PC-3 (cell line): ENCODE results near the gene ARHGAP25. TPM values are rescaled to one million over a fixed set of nuclear protein-coding genes. Genes with fewer than 3 reads are reported as not detected.

ENCODE experiments used
- ATAC-seq: fragments of 200-7000 bp; cut with Tn5 transposase; 2 replicates; pipeline ENCODE4 v1.9.1; 2020; ENCODE audit warnings: mild to moderate bottlenecking, moderate library complexity
- BruUV-seq: library from RNA; stranded (reverse); fragments of 400-500 nt; replicated peaks from 2 replicates; lab custom pipeline; 2021; lab: Mats Ljungman, UMichigan
- CTCF ChIA-PET: fragments of 300-600 bp; sonication (Branson Sonifier 250); formaldehyde crosslinking; loops from one replicate; lab custom pipeline; 2022; ENCODE audit warnings: antibody characterized with exemption; lab: Charles Lee
- POLR2A ChIA-PET: fragments of 300-600 bp; sonication (Branson Sonifier 250); formaldehyde crosslinking; loops from one replicate; lab custom pipeline; 2022; ENCODE audit warnings: antibody characterized with exemption; ENCODE audit not compliant: unreplicated experiment; lab: Charles Lee
- DNase-seq: peaks from one replicate; pipeline ENCODE4 v3.0.0-alpha.2; 2015
- H2AFZ ChIP-seq: fragments of 300-600 bp; sonication (generic); 2 replicates; pipeline ENCODE4 v1.6.0; 2016; ENCODE audit warnings: antibody characterized with exemption, low read length
- H3F3A ChIP-seq: fragments of 300-600 bp; sonication (generic); one replicate; pipeline ENCODE4 v1.6.0; 2017; ENCODE audit warnings: antibody characterized with exemption, low read length, control low read depth, mild to moderate bottlenecking; ENCODE audit not compliant: unreplicated experiment
- H3K27ac ChIP-seq: fragments of 300-600 bp; sonication (generic); 2 replicates; pipeline ENCODE4 v1.5.1; 2016; ENCODE audit warnings: mild to moderate bottlenecking, low read length
- H3K27me3 ChIP-seq: fragments of 300-600 bp; sonication (generic); 2 replicates; pipeline ENCODE4 v1.6.1; 2016; ENCODE audit warnings: low read length, mixed read lengths
- H3K36me3 ChIP-seq: fragments of 300-600 bp; sonication (generic); 2 replicates; pipeline ENCODE4 v1.6.1; 2016; ENCODE audit warnings: low read depth, mixed run types, low read length, mixed read lengths
- H3K4me1 ChIP-seq: fragments of 300-600 bp; sonication (generic); 2 replicates; pipeline ENCODE4 v1.5.1; 2016; ENCODE audit warnings: low read length; ENCODE audit not compliant: insufficient read depth
- H3K4me2 ChIP-seq: fragments of 300-600 bp; sonication (generic); 2 replicates; pipeline ENCODE4 v1.6.0; 2016; ENCODE audit warnings: low read length
- H3K4me3 ChIP-seq: fragments of 300-600 bp; sonication (generic); 2 replicates; pipeline ENCODE4 v1.5.1; 2016; ENCODE audit warnings: mild to moderate bottlenecking, low read length, mixed read lengths
- H3K79me2 ChIP-seq: fragments of 300-600 bp; sonication (generic); 2 replicates; pipeline ENCODE4 v1.6.1; 2017; ENCODE audit warnings: low read length, mixed read lengths
- H3K9ac ChIP-seq: fragments of 300-600 bp; sonication (generic); 2 replicates; pipeline ENCODE4 v1.6.0; 2016; ENCODE audit warnings: mild to moderate bottlenecking, low read length
- H3K9me2 ChIP-seq: fragments of 300-600 bp; sonication (generic); replicated peaks from 2 replicates; pipeline ENCODE4 v1.6.1; 2016; ENCODE audit warnings: mixed run types, low read length, mixed read lengths
- H3K9me3 ChIP-seq: fragments of 300-600 bp; sonication (generic); 2 replicates; pipeline ENCODE4 v1.6.1; 2016; ENCODE audit warnings: low read length, mixed read lengths
- H4K20me1 ChIP-seq: fragments of 300-600 bp; sonication (generic); 2 replicates; pipeline ENCODE4 v1.6.1; 2016; ENCODE audit warnings: low read length, mixed read lengths
- EZH2 ChIP-seq: fragments of 300-600 bp; sonication (generic); IDR thresholded peaks from one replicate; pipeline ENCODE4 v1.6.1; 2017; ENCODE audit warnings: antibody characterized with exemption, mild to moderate bottlenecking, low read length; ENCODE audit not compliant: unreplicated experiment
- EZH2phosphoT487 ChIP-seq: fragments of 300-600 bp; sonication (generic); IDR thresholded peaks from 2 replicates; pipeline ENCODE4 v1.6.1; 2018; ENCODE audit warnings: mild to moderate bottlenecking, antibody characterized with exemption, low read length, borderline replicate concordance
- intact Hi-C: fragments of 100-400 bp; cut with micrococcal nuclease; formaldehyde crosslinking; loops from 2 replicates; pipeline ENCODE4 v1.9.0; 2023
- total RNA-seq: library from RNA; depleted of rRNA; stranded (reverse); fragments of >200 nt; gene quantifications from 2 replicates; pipeline ENCODE4 v1.2.3, GENCODE V29; 2014
- TF ChIP-seq, protein P1 (sequence below): fragments of 300-600 bp; sonication (generic); conservative IDR thresholded peaks from 2 replicates; pipeline ENCODE4 v1.5.1; 2017; ENCODE audit warnings: antibody characterized with exemption, low read depth, mild to moderate bottlenecking, low read length

Gene ARHGAP25
- total RNA-seq, 1 experiment from 2014 or later: not detected

DNA sequence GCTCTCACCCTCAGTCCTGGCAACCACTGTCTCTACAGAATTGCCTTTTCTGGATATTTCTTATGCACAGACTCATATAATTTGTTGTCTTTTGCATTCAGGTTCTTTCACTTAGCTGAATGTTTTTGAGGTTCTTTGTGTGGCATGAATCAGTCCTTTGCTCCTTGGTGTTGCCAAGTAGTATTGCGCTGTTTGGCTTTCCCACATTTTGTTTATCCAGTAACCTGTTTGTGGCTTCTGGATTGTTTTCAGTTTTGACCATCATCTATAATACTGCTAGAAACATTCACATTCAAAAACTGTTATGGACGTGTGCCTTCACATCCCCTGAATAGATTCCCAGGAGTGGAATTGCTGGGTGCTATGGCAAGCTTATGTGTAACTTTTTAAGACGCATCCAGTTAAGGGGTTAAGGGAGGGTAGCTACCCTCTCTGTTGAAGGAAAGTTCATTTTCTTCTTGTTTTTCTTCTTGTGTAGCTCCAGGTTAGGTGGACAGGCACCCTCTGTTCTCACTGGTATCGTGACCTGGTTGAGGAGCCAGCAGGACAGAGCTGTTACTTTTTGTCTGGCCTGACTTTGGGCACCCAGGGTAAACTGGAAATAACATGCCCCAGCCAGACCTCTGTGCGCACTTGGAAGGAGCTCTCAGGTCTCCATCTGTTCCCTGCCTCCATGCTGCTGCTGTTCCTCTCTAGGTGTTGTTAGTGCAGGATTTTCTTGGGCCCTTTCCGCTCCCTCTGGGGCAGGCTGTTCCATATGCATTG, 29.6 kb downstream of the ARHGAP25 start:
- Histone ChIP-seq H3K79me2 (no peaks in the 10 kb centered on the region), H2AFZ (no peak overlapping the region), H3K27ac (no peak overlapping the region), H3K9me2 (no peaks in the 10 kb centered on the region), H3K9ac (no peak overlapping the region), H3K9me3 (no peaks in the 10 kb centered on the region), H4K20me1 (no peaks in the 10 kb centered on the region), H3K4me2 (peak overlapping the region; percentile 9), H3K4me1 (no peaks in the 10 kb centered on the region), H3K4me3 (no peak overlapping the region), H3K36me3 (no peaks in the 10 kb centered on the region), H3K27me3 (peaks cover 50% of the 10 kb centered on the region), H3F3A (no peaks in the 10 kb centered on the region)
- TF ChIP-seq EZH2 (no peak), EZH2phosphoT487 (no peak)
- TF ChIP-seq, protein P1, sequence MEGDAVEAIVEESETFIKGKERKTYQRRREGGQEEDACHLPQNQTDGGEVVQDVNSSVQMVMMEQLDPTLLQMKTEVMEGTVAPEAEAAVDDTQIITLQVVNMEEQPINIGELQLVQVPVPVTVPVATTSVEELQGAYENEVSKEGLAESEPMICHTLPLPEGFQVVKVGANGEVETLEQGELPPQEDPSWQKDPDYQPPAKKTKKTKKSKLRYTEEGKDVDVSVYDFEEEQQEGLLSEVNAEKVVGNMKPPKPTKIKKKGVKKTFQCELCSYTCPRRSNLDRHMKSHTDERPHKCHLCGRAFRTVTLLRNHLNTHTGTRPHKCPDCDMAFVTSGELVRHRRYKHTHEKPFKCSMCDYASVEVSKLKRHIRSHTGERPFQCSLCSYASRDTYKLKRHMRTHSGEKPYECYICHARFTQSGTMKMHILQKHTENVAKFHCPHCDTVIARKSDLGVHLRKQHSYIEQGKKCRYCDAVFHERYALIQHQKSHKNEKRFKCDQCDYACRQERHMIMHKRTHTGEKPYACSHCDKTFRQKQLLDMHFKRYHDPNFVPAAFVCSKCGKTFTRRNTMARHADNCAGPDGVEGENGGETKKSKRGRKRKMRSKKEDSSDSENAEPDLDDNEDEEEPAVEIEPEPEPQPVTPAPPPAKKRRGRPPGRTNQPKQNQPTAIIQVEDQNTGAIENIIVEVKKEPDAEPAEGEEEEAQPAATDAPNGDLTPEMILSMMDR: no peak
- ChIA-PET POLR2A (no interaction called here), CTCF (no interaction called here)
- intact Hi-C loops: no loop called here
- BruUV-seq: no TSS peak
- DNase-seq (no peak), ATAC-seq (no peak)

DNA sequence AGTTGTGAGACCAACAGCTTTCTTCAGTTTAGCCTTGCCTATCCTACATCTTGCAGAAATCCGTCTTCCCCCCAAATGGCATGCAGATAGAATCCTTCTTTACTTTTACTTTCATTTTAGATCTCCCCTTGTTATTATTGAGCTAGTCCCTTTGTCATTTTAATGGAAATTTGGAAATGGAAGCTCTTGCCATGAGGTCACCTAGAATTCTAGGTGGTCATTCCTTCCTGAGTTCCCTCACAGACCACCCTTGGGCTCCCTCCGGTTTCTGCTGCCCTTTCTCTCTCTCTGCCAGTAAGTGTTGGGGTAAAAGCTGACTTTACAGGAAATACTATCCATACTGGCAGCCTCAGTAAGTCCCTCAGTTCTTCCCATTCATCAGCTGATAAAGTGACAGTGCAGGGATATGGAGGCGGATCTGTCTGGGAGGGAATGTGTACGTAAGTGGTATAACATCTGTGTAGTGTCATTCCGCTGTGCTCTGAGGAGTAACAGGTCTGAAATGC, 30.2 kb downstream of the ARHGAP25 start:
- Histone ChIP-seq H3K4me3 (no peak overlapping the region), H3K9me3 (no peaks in the 10 kb centered on the region), H3K9ac (no peak overlapping the region), H3K27ac (no peak overlapping the region), H3K9me2 (no peaks in the 10 kb centered on the region), H3K36me3 (no peaks in the 10 kb centered on the region), H3K4me1 (no peaks in the 10 kb centered on the region), H4K20me1 (no peaks in the 10 kb centered on the region), H3K4me2 (peak overlapping the region; percentile 9), H3K79me2 (no peaks in the 10 kb centered on the region), H2AFZ (no peak overlapping the region), H3K27me3 (peaks cover 43% of the 10 kb centered on the region), H3F3A (no peaks in the 10 kb centered on the region)
- TF ChIP-seq EZH2: no peak
- no peak for TF ChIP-seq EZH2phosphoT487
- CTCF ChIA-PET: no interaction called here
- DNase-seq (no peak), ATAC-seq (no peak)
- intact Hi-C loops: no loop called here
- BruUV-seq: no TSS peak
- POLR2A ChIA-PET: no interaction called here

DNA sequence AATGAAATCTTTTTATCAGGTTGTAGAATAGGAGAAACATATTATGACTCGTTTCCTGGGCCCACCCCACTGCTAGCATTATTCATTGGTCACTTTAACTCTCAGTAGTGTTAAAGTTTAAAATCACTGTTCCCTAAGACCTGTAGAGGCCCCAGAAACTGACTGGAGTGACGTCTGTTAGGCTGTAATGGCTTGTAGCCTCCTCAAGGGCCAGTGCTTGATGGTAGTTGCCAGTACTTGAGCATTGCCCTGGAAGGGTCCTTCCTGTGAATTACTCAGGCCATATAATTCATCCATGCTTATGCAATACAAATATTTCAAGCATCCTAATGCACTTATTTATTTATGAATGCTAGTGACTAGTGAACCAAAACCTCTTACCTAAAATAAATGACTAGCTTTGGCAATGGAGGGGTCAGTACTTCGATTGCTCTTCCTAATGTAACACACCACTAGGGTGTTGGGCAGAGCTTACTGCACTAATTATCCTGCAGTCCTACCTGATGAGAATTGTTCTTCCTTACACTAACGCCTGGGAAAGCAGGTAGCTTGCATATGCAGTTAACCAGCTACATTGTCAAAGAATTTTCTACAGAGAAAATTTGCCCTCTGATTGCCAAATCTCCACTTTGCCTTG, 31.2 kb downstream of the ARHGAP25 start:
- no peaks in the 10 kb centered on the region for H3K79me2 ChIP-seq
- no peaks in the 10 kb centered on the region for H4K20me1 ChIP-seq
- no peak overlapping the region for H3K4me3 ChIP-seq
- no TSS peak for BruUV-seq
- TF ChIP-seq, protein P1: no peak
- TF ChIP-seq EZH2 (no peak), EZH2phosphoT487 (no peak)
- no peaks in the 10 kb centered on the region for H3K9me2 ChIP-seq
- H3K4me2 ChIP-seq: no peak overlapping the region
- POLR2A ChIA-PET: no interaction called here
- intact Hi-C loops: no loop called here
- H3K36me3 ChIP-seq: no peaks in the 10 kb centered on the region
- H3K9ac ChIP-seq: no peak overlapping the region
- H3K9me3 ChIP-seq: no peaks in the 10 kb centered on the region
- CTCF ChIA-PET: no interaction called here
- H3K27ac ChIP-seq: no peak overlapping the region
- peaks cover 40% of the 10 kb centered on the region for H3K27me3 ChIP-seq
- ATAC-seq: peak; percentile 42
- no peak for DNase-seq
- H3F3A ChIP-seq: no peaks in the 10 kb centered on the region
- no peak overlapping the region for H2AFZ ChIP-seq
- H3K4me1 ChIP-seq: no peaks in the 10 kb centered on the region
